Sigmoid colon (tissue), 7 donors: ENCODE measurements around the gene GID4. TPM values are rescaled to one million over a fixed set of nuclear protein-coding genes. Genes with fewer than 3 reads are reported as not detected.

Experiments used
- DNase-seq: peaks from one replicate; pipeline ENCODE4 v3.0.0-alpha.2; 2019
- H3K27ac ChIP-seq, 4 donors: fragments of 200-600 bp; sonication (generic); one replicate each; pipeline ENCODE4 v1.5.1; 2016 to 2019; ENCODE audit warnings: mild to moderate bottlenecking in 1 of 4
- H3K27me3 ChIP-seq, 3 donors: fragments of 200-600 bp; sonication (generic); one replicate each; pipeline ENCODE4 v1.5.1; 2019; ENCODE audit warnings: mild to moderate bottlenecking in 1 of 3
- H3K36me3 ChIP-seq, 4 donors: fragments of 200-600 bp; sonication (generic); one replicate each; pipeline ENCODE4 v1.5.1; 2016 to 2019
- H3K4me1 ChIP-seq, 4 donors: fragments of 200-600 bp; sonication (generic); one replicate each; pipeline ENCODE4 v1.5.1; 2017 to 2019
- H3K4me3 ChIP-seq, 4 donors: fragments of 200-600 bp; sonication (generic); one replicate each; pipeline ENCODE4 v1.5.1; 2017 to 2019; ENCODE audit warnings: mild to moderate bottlenecking in 2 of 4, moderate library complexity in 1 of 4
- H3K9me3 ChIP-seq, 4 donors: fragments of 200-600 bp in 3 of 4; sonication (generic) in 3 of 4; one replicate each; pipeline versions ENCODE4 v1.5.1 to v1.6.1; 2013 to 2019
- EP300 ChIP-seq, 4 donors: sonication (generic); formaldehyde crosslinking; IDR thresholded peaks; one replicate each; pipeline ENCODE4 v1.6.1; 2017; ENCODE audit warnings: antibody characterized with exemption in 4 of 4
- POLR2A ChIP-seq, 2 donors: fragments of 450-650 bp; IDR thresholded peaks; one replicate each; pipeline ENCODE4 v1.6.1; 2016; ENCODE audit warnings: antibody characterized with exemption in 2 of 2, mild to moderate bottlenecking in 2 of 2, moderate library complexity in 2 of 2
- POLR2AphosphoS5 ChIP-seq, 4 donors: sonication (generic); formaldehyde crosslinking; IDR thresholded peaks; one replicate each; pipeline ENCODE4 v1.6.1; 2017; ENCODE audit warnings: antibody characterized with exemption in 4 of 4
- WGBS, 2 donors: extraction: QIAGEN DNeasy Blood & Tissue Kit; methylation state at CpG; one replicate each; pipeline ENCODE4 v1.1.7; 2013; 5-methylcytosine and 5-hydroxymethylcytosine counted together
- intact Hi-C: fragments of 100-400 bp; cut with DNase I; formaldehyde crosslinking; loops from one replicate; pipeline ENCODE4 v1.15.1; 2023
- polyA plus RNA-seq, 3 donors: library from polyadenylated mRNA; stranded (reverse); fragments of 200-250 nt; gene quantifications; one replicate each; pipeline ENCODE4 v1.2.3, GENCODE V29; 2013
- total RNA-seq, 4 donors: library from RNA; depleted of rRNA; stranded (reverse); fragments of >200 nt; gene quantifications; one replicate each; pipeline ENCODE4 v1.1.0, GENCODE V29; 2016
- TF ChIP-seq, protein P1 (sequence below), 4 experiments: fragments of 450-650 bp in 3 of 4; fragments of 200-600 bp in 1 of 4; IDR thresholded peaks; one replicate each; pipeline ENCODE4 v1.5.1; 2016 to 2019; ENCODE audit warnings: antibody characterized with exemption in 4 of 4, mild to moderate bottlenecking in 3 of 4, moderate library complexity in 2 of 4
- donor health status: healthy with polysubstance abuse.
- donor health status: Bipolar disorder and iron deficiency.
- donor health status: healthy.

The GID4 gene
- total and polyA plus RNA-seq, 7 donors = 2.8 to 25.2 (median 20.0) TPM

DNA sequence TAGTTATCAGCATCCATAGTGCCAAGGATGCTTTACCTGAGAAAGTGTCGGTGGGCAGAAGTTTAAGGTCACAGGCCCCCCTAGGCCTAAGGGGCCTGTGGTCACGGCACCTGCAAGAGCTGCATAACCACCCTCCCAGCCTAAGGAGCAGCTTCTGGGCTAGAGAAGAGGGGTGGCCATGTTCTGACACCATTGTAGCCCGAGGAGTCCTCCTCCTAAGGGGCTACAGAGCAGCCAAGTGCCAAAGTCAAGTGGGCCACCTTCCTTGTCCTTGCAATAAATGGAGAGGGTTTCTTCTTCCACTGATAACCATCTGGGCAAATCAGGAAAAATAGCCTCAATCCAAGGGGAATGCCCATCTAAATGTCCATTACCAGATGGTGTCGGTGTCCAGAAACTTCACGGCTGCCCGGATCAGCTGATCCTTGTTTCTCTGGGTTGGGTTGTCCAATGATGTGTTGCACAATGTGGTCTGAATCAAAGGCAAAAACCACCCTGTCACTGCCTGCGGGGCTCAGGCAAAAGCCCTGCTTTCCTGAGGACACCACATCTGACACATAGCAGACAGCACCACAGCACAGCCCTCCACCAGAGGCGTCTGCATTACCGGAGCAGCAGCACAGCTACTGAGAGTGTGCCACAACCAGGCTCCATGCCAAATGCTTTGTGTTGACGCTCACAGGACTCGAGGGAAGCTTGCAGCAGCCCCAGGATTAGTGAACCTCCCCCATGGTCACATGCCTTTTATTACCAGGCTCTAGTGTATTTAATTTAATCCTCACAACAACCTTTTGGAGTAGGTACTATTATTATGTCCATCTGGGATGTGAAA, 13.0 kb upstream of the GID4 start:
- intact Hi-C loops = no loop called here
- Histone ChIP-seq H3K4me3 (no peak overlapping the region), H3K36me3 (peaks cover 0 to 31% (median 0%) of the 10 kb centered on the region in 4 donors), H3K27me3 (no peaks in the 10 kb centered on the region), H3K27ac (no peak overlapping the region), H3K9me3 (no peaks in the 10 kb centered on the region), H3K4me1 (no peaks in the 10 kb centered on the region)
- 79 to 84% methylated on average over 11 of the region's 11 CpGs for WGBS, 2 donors
- TF ChIP-seq POLR2AphosphoS5 (IDR thresholded peaks at IDR 0.05) = no peak
- TF ChIP-seq, protein P1, sequence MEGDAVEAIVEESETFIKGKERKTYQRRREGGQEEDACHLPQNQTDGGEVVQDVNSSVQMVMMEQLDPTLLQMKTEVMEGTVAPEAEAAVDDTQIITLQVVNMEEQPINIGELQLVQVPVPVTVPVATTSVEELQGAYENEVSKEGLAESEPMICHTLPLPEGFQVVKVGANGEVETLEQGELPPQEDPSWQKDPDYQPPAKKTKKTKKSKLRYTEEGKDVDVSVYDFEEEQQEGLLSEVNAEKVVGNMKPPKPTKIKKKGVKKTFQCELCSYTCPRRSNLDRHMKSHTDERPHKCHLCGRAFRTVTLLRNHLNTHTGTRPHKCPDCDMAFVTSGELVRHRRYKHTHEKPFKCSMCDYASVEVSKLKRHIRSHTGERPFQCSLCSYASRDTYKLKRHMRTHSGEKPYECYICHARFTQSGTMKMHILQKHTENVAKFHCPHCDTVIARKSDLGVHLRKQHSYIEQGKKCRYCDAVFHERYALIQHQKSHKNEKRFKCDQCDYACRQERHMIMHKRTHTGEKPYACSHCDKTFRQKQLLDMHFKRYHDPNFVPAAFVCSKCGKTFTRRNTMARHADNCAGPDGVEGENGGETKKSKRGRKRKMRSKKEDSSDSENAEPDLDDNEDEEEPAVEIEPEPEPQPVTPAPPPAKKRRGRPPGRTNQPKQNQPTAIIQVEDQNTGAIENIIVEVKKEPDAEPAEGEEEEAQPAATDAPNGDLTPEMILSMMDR (IDR thresholded peaks at IDR 0.05) = no peak
- TF ChIP-seq EP300 (IDR thresholded peaks at IDR 0.05) = no peak
- no peak for TF ChIP-seq POLR2A (IDR thresholded peaks at IDR 0.05)
- peak; percentile 14 for DNase-seq

DNA sequence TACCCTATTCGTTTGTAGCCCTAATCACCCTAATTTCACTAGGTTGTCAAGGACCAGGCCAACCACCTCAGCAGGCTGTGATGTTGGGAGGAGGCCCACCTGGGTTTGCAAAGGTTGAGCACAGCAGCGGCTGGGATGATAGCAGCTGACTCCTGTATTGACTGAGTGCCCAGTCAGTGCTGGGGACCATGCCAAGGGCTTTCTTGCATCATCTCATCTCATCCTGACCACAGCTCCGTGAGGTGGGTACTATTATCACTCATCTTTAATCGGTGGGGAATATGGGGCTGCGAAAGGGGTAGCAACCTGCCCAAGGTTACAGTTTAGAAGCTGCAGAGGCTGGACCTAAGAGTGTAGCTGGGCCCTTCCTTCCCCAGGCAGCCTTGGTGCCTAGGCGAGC, 11.9 kb upstream of the GID4 start:
- Histone ChIP-seq H3K27ac (no peak overlapping the region), H3K4me3 (no peak overlapping the region), H3K36me3 (peaks cover 0 to 23% (median 0%) of the 10 kb centered on the region in 4 donors), H3K4me1 (no peaks in the 10 kb centered on the region), H3K27me3 (no peaks in the 10 kb centered on the region), H3K9me3 (no peaks in the 10 kb centered on the region)
- WGBS, 2 donors = 88 to 93% methylated on average over 6 of the region's 6 CpGs
- no peak for TF ChIP-seq POLR2A (IDR thresholded peaks at IDR 0.05)
- no peak for TF ChIP-seq EP300 (IDR thresholded peaks at IDR 0.05)
- TF ChIP-seq, protein P1 (IDR thresholded peaks at IDR 0.05) = no peak
- TF ChIP-seq POLR2AphosphoS5 (IDR thresholded peaks at IDR 0.05) = no peak
- DNase-seq = no peak
- intact Hi-C loops = no loop called here

DNA sequence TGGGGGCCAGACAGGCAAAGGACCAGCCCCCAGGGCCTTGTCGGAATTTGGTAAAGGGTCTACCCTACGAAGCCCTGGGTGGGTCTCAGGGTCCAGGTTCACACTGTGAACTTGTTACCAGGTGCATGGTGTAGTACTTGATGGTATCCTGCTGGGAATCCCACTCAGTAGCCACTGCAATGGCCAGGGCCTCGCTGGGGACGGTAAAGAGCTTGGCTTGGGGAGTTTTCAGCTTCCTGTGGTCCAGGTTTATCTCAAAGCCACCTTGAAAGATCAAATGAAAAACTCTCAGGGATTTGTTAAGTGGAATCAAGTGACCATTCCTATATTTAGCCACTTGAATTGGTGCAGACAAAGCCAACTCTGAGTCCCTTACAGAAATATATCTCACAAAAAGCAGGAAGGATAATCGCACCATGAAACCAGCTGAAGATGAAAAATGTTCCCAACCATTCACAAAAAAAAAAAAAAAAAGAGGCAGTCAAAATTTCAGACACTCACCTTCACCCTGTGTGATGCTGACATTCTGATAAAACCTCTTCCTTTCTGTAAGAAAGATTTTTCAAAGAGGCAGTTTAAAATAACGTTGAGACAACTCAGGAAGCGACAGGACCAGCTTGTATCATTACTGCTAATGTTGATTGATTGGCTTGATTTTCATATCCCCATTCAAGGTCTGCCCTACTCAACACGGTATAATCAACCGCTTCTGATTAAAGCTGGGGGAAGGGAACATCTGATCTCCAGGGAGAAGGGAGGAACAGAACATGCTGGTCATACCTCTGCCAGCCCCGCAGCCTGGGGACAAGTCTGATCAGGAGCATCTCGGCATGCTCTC, 10.9 kb upstream of the GID4 start:
- H3K4me3 ChIP-seq = no peak overlapping the region
- 89 to 91% methylated on average over 11 of the region's 11 CpGs for WGBS, 2 donors
- H3K4me1 ChIP-seq = peaks cover 0 to 2% (median 0%) of the 10 kb centered on the region in 4 donors
- peaks cover 0 to 23% (median 0%) of the 10 kb centered on the region in 4 donors for H3K36me3 ChIP-seq
- no peak overlapping the region for H3K27ac ChIP-seq
- TF ChIP-seq POLR2A (IDR thresholded peaks at IDR 0.05) (no peak), POLR2AphosphoS5 (IDR thresholded peaks at IDR 0.05) (no peak), EP300 (IDR thresholded peaks at IDR 0.05) (no peak)
- TF ChIP-seq, protein P1 (IDR thresholded peaks at IDR 0.05) = no peak
- DNase-seq = no peak
- no peaks in the 10 kb centered on the region for H3K27me3 ChIP-seq
- intact Hi-C loops = no loop called here
- no peaks in the 10 kb centered on the region for H3K9me3 ChIP-seq

DNA sequence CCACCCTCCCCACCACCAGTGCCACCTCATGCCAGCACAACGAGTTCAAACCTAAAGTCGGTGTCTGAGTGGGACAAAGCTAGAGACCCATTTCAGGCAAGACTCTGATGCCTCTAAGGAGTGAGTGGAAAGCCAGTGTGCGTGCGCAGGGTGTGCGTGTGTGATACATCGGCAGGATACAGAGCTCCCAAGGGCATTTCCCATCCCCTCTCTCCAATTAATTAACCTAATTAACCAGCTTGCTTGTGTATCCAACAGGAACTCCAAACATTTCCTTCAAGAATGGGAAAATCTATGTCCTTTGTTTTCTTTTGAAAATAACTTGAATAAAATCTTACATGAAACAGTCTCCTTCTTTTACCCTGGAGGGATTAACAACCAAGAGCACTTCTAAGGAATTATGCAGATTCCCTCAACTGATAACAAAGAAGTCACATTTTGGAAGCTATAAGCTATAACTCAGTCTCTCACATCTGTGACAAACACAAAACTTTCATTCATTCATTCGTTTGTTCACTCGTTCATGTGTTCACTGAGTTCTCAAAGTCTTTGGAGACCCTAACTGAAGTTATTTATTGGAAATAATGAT, 10.2 kb upstream of the GID4 start:
- intact Hi-C loops = no loop called here
- no peak for DNase-seq

More for the DNA sequence above, 10.2 kb upstream of the GID4 start:
- TF ChIP-seq POLR2AphosphoS5 (IDR thresholded peaks at IDR 0.05) (no peak), POLR2A (IDR thresholded peaks at IDR 0.05) (no peak), EP300 (IDR thresholded peaks at IDR 0.05) (no peak)
- TF ChIP-seq, protein P1 (IDR thresholded peaks at IDR 0.05) = no peak
- Histone ChIP-seq H3K36me3 (peaks cover 0 to 23% (median 0%) of the 10 kb centered on the region in 4 donors), H3K4me1 (peaks cover 0 to 3% (median 0%) of the 10 kb centered on the region in 4 donors), H3K4me3 (no peak overlapping the region), H3K9me3 (no peaks in the 10 kb centered on the region), H3K27me3 (no peaks in the 10 kb centered on the region), H3K27ac (no peak overlapping the region)
- 93 to 94% methylated on average over 8 of the region's 8 CpGs for WGBS, 2 donors
